PC-3 (cell line): ENCODE data around the gene OR3A3.

ENCODE experiments used
- CTCF ChIP-seq: fragments of 300-600 bp; sonication (generic); conservative IDR thresholded peaks from 2 replicates; pipeline ENCODE4 v1.5.1; 2017; ENCODE audit warnings: antibody characterized with exemption, low read depth, mild to moderate bottlenecking, low read length
- EZH2 ChIP-seq: fragments of 300-600 bp; sonication (generic); IDR thresholded peaks from one replicate; pipeline ENCODE4 v1.6.1; 2017; ENCODE audit warnings: antibody characterized with exemption, mild to moderate bottlenecking, low read length; ENCODE audit not compliant: unreplicated experiment
- EZH2phosphoT487 ChIP-seq: fragments of 300-600 bp; sonication (generic); IDR thresholded peaks from 2 replicates; pipeline ENCODE4 v1.6.1; 2018; ENCODE audit warnings: mild to moderate bottlenecking, antibody characterized with exemption, low read length, borderline replicate concordance

- no peak for TF ChIP-seq CTCF
- TF ChIP-seq EZH2, result no peak
- no peak for TF ChIP-seq EZH2phosphoT487
These were observed at the start of gene OR3A3 for GRCh38 chr17:3411070-3411469.
